Effector CD4-positive, alpha-beta T cell (primary cell): ENCODE results near the gene DNAJC25.
"Not testable (repeated sequence)": the region's sequence is repeated elsewhere in the genome, so short reads cannot be mapped to it uniquely, and the experiment has no call there.

Source experiments
- DNase-seq: peaks from one replicate; pipeline ENCODE4 v3.0.0-alpha.2; 2020
- total RNA-seq: gene quantifications from one replicate; lab custom pipeline; 2026; lab: John Stamatoyannopoulos, UW

DNAJC25 gene
- total RNA-seq: 9.2 reads per million, percentile 30 among the genes with 10 or more reads in this experiment

DNA sequence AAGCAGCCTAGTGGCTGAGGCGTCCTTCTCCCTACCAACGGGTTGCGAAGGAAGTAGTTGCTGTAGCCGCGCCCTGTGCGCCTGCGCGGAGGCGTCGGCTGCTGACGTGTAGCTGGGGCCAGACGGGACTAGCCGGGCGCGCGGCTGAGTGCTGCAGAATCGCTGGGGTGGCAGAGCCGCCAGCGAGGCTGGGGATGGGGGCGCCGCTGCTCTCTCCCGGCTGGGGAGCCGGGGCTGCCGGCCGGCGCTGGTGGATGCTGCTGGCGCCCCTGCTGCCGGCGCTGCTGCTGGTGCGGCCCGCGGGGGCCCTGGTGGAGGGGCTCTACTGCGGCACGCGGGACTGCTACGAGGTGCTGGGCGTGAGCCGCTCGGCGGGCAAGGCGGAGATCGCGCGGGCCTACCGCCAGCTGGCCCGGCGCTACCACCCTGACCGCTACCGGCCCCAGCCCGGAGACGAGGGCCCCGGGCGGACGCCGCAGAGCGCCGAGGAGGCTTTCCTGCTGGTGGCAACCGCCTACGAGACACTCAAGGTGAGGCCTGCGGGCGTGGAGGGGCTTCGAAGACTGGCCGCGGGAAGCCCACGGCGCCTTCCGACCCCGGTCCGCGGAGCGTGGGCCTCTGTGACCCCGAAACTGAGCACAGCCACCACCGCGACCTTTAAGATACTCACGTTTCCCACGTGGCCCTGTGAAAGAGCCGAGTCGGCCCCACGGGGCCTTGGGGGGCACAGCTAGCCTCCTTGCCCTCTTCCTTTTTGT is at the start of gene DNAJC25:
Gene DNAJC25, plus strand, starts transcription at position 121 of the 758 bp plus-strand sequence. Its CDS starts 74 bp downstream, at position 195.
- DNase-seq: peak; percentile 97

DNA sequence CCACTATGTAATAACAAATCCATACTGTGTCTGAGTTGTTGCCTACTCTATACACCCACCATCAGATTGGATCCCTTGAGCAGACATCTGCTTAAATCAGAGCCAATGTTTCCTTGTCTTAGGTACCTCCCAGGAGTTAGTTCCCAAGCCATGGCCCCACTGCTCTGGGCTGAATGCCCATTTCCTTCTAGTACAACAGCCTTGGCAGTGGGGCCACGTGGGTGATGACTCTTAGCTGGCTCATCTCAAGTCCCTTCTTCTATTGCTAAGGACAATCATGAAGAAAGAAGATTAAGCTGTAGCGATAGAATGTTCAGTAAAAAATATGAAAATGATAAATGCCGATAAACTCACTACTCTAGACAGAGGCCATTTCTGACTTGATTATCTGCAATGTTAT is 48.2 kb upstream of the DNAJC25 start:
- DNase-seq: no peak

DNA sequence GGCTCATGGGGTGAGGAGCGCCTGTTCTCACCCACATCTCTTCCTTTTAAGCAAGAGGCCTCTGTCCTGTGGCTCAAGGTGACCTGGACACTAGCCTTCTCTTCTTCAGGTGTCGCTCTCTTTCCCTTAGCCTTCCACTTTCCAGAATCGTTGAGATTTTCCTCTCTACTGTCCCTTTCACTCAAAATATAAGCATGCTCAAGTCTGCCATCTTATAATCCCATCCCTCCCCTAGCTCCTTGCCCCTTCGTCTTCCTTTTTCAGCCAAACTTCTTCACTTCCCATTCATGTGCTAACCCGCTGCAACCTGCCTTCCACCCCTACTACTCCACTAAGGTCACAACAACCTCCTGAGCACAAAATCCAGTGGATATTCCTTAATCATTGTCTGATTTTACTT is 44.8 kb upstream of the DNAJC25 start:
- no peak for DNase-seq

DNA sequence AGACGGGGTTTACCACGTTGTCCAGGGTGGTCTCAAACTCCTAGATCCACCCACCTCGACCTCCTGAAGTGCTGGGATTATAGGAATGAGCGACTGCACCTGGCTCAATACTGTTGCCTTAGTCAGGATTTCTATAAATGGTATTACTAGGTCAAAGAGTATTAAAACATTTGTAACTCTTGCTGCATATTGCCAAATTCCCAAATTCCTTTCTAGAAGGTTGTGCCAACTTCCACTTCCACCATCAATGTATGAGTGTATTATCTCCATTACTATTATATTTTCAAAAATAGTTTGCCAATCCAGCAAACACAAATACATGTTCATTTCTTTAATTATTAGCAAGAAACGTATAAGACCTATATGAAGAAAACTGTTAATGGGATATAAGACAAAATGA is 42.3 kb upstream of the DNAJC25 start:
- no peak for DNase-seq

DNA sequence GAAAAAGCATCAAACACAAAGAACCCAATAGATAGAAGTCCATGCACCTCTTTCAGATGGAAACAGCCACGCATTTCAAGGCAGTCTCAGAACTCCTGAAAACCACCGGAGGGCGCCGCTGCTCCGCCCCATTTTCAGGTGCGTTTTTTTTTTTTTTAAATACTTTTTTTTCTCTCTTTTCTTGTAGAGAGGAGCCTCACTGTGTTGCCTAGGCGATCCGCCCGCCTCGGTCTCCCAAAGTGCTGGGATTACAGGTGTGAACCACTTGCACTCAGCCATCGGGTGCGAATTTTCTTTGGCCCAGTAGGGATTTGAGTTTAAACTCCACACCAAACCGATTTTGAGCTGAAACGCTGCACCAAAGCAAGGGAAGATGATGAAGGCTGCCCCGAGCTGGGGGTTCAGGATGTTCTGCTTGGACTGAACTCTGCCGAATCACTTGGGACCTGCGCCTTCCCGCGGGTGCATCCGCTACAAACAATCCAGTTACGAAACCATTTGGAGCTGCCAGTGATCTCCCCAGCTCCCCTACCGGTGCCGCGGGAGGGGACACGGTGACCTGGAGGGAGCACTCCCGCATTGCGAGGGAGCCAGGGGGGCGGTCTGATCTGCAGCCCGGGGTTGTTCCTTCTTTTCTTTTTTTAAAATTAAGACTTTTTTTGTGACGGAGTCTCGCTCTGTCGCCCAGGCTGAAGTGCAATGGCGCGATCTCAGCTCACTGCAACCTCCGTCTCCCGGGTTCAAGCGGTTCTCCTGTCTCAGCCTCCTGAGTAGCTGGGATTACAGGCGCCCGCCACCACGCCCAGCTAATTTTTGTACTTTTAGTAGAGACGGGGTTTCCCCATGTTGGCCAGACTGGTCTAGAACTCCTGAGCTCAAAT is 33.0 kb upstream of the DNAJC25 start:
- DNase-seq: peak; percentile 53

DNA sequence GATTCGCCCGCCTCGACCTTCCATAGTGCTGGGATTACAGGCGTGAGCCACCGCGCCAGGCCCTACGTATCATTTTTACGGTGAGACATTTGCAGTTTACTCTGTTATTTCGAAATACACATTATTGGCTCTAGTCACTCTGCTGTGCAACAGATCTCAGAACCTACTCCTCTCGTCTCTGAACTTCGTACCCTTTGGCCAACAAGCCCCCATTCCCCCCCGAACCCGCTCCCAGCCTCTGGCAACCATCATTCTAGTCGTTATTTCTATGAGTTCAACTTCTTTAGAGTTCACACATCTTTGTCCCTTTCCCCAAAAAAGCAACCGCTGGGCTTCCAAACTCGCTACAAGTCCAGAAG is 32.4 kb upstream of the DNAJC25 start:
- no peak for DNase-seq

DNA sequence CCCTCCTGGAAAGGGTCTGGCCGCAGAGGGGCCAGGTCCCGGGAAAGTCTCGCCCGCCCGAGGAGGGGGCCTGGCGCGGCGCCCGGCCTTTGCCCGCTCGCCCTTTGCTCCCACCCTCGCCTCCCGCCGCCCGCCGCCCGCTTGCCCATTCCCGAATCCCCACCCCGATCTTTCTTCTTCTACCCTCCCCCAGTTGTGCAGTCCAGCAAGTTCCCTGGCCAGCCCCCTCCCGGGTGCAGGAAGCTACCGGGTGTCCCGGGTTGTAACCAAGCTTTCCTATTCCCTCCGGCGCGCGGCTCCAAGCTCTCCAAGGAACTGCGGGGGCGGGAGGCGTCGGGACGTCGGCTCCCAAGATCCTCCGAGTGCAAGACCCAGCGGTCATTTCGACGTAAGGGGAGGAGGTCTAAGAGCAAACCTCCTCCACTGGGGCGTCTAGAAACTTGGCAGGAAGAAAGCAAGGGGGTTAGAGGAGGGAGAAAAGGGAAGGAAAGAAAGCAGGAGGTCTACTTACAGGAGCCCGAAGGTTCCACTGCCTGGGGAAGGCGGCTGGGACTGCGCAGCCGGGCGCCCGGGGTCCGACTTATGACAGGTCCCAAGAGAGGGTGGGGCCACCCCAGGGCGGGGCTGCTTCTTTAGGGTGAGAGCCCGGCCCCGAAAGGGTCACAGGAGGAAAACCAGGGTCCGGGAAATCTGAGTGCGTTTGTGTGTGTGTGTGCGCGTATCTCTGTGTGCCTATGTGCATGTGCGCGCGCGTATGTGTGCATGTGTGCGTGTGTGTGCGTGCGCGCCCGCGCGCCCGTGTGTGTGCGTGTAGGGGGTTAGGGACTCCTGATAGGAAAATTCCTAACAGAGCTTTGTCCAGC is 31.8 kb upstream of the DNAJC25 start, which contains the start of gene PTGR1:
Gene PTGR1, minus strand, starts transcription at position 556 of the 863 bp plus-strand sequence. CDS start 2,225 bp downstream, outside the sequence.
- DNase-seq: no peak

DNA sequence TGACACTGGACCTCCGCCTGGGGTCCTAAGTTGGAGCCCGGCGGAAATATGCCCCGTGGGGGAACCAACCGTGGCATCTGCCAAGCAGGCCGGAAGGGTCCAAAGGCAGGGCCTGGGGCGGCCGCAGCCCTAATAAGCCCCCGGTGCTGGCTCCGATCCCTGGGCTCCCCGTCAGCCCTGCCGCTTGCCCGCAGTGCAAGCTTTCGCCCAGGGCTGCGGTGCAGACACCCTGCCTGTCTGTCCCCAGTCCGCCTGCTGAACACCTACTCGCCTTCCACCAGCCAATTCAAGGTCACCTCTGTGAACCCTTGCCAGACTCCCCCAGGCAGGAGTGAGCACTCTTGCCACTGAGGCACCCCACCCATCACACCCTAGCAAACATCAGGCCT is 31.2 kb upstream of the DNAJC25 start:
- no peak for DNase-seq

DNA sequence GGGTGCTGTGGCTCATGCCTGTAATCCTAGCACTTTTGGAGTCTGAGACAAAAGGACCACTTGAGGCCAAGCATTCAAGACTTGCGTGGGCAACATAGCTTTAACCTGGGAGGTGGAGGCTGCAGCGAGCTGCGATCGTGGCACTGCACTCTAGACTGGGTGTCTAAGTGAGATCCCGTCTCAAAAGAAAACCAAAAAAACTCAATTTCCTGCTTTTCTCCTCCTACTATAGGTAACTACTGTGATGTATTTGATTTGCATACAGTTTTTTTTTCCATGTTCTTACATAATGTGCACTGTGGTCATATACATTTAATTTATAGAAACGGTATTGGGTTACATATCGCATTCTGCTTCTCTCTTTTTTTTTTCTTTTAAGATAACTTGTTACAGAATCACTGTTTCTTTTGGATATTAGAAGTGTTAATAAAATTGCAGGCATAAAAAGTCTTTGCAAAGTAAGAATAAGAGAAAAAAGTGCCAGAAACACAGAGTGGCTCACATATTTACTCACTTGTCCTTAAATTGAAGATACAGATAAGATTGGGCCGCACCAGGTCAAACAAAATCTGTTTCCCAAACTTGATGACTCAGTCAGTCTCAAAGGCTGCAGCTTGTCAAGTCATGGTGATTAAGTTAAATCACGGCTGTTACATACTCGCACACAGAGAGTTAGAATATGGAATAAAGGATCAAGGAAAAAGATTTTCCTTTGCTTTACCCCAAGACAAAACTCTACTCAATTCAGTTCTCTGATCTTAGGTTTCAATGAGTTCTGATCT is 29.7 kb upstream of the DNAJC25 start:
- no peak for DNase-seq

DNA sequence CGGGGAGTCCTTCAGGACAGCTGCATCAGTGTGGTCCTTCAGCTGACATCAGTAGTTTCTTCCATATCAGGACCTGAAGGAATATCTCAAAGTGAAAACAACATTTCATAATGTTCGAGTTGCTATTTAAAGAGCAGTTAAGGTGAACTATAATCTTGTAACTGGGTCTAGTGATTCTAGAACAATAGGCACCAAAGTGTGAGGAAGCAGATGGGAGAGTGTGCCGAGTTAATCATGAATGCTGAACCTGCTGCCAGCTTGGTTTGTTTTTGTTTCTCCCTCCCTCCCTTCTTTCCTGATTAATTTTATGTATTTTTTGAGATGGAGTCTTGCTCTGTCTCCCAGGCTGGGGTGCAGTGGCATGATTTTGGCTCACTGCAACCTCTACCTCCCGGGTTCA is 28.1 kb upstream of the DNAJC25 start:
- DNase-seq: no peak

DNA sequence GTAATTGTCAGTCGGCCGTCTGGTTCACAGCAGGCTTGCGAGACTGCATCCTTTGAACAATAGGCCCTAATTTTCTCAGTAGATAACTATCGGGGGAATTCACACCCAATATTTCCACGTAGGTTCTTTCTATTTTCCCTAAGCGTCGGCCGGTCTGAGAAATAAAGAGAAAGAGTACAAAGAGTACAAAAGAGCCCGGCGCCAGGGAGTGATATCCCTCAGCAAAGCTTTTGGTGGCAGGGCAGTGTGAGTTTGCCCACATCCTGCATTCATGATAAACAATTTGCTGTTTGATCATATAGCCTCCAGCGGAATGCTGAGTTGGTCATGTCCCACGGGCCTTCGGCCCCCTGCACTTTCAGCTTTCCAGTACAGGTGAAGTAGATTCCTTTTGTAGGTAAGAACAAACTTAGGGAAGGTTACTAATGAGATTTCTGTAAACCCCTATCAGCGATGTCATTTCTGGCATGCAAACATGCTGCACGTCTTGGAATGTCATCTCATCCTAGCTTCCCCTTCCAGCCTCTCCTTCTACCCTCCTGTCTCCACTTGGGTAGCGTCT is 27.0 kb upstream of the DNAJC25 start:
- no peak for DNase-seq

DNA sequence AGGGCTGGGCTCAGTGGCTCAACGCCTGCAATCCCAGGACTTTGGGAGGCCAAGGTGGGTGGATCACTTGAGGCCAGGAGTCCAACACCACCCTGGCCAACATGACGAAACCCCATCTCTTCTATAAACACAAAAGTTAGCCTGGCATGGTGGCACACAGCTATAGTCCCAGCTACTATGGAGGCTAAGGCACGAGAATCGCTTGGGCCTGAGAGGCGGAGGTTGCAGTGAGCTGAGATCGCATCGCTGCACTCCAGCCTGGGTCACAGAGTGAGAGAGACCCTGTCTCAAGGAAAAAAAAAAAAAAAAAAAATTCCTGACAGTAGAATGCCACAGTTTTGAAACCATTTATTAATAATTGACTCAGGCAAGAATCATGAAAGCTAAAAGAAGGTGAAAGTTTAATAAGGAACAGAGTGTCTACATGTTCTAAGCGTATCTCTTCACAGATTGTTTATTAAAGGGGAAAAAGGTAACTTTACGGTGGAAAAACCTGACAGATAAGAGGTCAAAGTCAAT is 26.0 kb upstream of the DNAJC25 start:
- no peak for DNase-seq

DNA sequence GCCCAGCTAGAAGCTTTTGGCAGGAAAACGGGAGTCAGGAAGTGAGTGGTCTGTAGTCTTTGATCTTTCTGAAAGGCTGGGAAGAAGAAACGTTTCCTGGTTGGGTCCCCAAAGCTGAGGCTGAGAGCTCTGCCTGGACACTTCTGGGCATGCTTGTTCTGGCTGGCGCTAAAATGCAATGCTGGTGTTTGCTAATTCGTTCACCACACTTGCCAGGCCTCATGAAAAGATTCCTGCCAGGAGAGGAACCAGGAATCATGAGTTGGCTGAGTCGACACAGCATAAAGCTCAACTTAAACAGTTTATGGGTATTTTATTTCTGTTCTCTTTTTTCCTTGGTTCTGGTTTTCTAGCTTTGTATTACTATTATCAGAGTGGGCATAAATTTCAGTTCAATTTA is 21.0 kb upstream of the DNAJC25 start:
- DNase-seq: no peak

DNA sequence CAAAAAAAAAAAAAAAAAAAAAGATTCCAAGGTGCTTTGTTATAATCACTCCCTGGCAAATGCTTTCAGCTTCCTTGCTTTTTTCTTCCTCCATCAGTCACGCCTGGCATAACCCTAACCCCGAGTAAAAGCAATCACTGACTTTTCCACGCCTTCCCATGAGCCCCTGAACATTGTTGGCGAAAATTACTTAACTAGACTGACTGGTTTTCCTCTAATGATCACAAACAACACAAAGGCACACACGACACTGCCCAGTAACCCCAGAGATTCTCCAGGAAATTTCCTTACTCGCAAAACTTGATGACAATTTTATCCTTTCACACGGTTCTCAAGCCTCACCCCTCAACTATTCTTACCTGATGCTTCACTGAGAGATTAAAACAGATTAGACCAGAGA is 20.3 kb upstream of the DNAJC25 start:
- DNase-seq: no peak

DNA sequence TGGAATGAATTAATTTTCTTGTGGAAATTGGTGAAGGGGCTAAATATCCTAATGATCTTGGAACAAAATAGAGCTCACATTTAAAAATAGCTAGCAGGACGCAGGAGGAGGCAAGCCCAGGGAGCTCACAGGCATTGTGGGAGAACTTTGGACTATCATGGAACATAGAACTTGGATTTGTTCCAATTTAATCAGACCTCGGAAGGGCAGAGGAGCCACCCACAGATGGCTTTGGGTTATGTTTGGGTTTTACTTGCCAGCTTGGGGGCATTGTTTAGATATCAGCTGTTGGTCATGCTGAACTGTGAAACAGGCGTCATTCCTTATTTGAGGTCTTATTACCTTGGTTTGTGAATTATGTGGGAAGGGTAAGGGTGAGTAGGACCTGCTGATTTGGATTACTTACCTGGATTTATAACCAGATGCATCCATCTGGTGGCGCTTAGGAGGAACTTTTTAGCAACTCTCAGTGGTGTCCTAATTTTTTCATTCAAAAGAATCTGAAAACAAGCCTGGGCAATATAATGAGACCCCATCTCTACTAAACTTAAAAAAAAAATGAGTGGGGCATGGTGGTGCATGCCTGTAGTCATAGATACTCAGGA is 17.6 kb upstream of the DNAJC25 start:
- no peak for DNase-seq

DNA sequence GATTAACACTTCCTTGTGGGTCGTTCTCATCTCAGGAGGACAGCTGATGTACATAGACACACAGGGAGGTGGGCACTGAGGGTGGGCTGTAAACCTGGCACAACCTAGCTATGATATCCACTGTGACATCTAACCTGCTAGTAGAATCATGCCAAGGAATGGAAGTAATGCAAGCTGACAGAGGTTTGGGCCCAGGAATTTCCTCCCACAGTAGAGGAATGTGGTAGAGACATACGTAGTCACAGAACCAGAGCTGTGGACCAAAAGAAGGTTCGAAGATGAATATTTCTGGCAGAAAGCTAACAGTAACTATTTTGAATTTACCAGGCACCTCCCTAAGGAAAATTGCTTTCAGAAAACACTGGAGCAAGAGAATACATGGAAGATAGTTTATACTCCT is 15.2 kb upstream of the DNAJC25 start:
- no peak for DNase-seq

DNA sequence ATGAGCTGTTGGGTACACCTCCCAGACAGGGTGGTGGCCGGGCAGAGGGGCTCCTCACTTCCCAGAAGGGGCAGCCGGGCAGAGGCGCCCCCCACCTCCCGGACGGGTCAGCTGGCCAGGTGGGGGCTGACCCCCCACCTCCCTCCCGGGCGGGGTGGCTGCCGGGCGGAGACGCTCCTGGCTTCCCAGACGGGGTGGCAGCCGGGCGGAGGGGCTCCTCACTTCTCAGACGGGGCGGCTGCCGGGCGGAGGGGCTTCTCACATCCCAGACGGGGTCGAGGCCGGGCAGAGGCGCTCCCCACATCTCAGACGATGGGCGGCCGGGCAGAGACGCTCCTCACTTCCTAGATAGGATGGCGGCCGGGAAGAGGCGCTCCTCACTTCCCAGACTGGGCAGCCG is 13.8 kb upstream of the DNAJC25 start:
- DNase-seq: not testable (repeated sequence)

DNA sequence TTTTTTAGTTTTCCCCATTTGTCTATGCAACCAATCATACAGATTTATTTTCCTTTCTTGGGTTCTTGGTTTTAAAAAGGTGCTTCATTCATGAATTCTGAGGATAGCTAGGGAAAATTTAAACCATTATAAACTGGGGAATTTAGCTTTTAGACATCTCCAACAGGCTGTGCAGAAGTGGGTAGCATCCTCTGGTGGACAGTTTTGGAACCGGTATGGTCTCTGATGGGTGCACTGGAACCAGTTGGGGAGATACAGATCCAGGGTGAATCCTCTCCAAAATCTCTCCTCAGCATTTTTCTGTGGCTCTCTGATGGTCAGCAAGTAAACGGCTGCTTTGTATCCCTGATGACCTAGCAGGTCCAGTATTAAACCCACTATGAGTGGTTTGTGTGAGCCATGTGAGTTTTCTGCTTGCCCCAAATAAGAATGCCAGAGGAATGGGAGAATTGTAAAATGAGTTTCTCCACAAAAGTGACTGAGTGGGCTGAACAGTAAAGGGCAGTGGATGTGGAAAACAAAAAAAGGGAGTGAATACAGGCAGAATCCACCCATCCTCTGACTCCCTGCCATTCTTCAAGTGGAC is 9.1 kb upstream of the DNAJC25 start:
- DNase-seq: no peak

DNA sequence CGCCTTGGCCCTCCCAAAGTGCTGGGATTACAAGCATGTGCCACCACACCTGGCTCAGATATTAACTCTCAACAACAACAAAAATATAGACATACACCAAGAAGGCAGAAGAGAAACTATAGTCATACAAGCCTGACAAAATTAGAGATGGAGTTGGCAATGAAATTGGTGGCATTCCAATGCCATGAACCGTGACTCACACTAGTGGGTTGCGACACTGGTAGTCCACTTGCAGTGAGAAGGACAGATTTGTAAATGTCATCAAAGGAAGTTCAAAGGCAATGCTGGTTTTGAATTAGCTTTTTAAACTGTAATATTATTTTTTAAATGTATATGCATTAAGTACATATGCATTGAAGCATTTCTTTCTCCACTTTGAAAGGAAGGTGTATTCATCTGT is 8.5 kb upstream of the DNAJC25 start:
- DNase-seq: no peak

DNA sequence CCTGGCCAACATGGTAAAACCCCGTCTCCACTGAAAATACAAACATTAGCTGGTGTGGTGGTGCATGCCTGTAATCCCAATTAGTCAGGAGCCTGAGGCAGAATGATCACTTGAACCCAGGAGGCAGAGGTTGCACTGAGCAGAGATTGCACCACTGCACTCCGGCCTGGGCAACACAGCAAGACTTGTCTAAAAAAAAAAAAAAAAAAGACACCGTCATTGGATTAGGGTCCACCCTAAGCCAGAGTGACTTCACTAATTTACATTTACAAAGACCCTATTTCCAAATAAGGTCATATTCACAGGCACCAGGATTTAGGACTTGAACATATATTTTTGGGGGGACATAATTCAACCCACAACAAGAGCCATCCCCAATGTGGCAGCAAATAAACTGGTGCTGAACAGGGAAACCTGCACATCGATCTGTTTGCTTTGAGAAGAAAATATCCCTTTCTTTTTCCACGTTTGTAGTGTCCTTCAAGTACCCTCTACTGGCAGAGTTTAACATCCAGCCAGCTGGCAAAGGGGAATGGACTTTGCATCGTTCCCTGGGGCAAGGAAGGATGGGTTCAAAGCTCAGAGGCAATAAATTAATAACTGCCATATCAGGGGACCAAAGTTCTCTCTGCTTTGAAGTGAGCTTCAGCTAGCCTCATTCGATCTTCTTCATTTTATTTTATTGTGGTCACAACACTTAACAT is 3.7 kb upstream of the DNAJC25 start:
- no peak for DNase-seq
